SIG-M5 treated with dmso at 0.1 percent for 504 hours (cell line): ENCODE results near the gene NFASC.
A peak's percentile ranks its signal among the peaks of the same experiment; 100 is the strongest.

ENCODE experiments used
- DNase-seq: peaks from one replicate; lab custom pipeline; 2025; ENCODE audit not compliant: unreplicated experiment; lab: John Stamatoyannopoulos, UW

NFASC gene

DNA sequence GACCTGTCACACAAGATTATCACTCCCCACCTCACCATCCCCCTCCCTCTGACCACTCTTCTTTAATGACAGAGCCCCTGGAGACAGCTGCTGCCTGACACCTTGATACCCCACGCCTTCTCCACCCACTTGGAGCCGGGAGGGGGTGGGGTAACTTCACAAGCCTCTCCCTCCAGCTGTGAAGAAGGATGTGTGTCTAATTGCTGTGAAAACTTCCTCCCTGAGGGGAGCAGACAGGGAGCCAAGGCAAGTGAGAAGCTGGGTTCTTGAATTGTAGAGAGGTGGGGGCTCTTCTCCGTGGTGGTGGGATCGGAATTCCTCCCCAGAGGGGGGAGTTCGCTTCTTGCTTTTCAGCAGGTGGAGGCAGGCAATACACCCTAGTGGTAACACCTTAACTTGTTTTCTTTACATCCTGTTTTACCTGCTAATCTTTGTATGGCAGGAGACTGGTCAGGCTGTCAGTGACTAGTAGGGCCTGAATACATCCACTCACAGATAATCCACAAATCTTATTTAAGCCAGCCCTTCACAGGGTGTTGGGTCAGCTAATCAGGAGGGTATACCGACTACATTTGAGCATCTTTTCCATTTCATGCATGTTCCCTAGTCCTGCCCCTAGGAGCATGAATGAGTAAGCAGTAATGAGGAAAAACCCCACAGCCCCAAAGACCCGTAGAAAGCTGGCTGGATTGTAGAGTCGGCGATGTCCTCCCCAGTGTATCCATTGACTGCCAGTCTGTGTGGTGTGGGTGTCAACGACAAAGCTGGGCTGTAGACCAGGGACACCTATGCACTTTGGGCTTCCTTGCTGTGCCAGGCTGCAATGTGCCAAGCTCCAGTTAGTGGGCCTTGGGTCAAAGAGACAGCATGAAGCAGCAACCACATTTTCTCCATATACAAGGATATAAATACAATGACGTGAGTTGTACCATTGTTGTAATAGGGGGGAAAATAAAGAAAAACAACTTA is 57.3 kb downstream of the NFASC start:
- no peak for DNase-seq

- DNase-seq: no peak
These were observed 58.2 kb downstream of the NFASC start for GRCh38 chr1:204928671-204929486.

DNA sequence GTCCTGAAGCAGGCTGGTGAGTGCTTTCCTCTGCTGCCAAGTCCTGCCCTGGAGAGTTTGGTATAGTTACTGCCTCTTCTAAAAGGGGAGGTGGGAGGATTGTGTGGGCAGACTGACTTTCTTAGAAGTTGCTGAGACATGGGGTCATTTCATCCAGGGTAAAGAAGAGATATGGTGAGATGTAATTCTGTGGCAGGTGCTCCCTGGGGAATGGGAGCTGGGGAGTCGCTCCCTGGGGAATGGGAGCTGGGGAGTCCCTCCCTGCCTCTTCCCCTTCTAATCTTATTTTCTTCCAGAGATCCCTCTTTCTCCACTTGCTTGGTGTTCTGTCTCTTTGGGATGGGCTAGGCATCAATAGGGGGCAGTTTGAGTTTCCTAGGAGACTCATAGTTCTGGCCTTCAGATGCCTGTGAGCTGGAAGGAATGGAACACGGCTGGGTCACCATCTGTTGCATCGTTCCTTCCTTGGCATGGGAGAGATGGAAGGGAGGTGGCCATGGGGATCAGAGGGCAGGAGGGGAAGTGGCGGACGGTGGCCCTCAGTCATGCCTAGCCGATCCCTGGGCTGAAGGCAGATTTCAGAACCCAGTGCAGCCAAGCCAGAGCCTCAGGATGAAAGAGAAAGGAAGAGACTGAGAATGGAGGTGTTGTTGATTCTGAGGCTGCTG is 59.0 kb downstream of the NFASC start:
- no peak for DNase-seq

DNA sequence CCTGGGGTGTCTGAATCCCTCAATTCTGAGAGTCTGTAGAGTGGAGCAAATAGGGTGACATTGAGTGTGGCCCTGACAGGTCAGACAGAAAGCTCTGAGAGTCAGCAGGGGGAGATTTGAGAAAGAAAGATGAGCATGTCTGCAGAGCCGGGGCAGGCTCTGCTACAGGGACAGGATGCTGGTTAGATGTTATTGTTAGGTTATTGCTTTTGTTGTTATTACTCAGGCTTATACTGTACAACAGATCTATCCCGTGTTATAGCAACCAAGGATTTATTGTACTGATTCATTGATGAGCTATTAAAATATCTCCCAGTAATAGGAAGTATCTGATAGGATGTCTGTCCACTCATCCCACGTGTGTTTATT is 59.5 kb downstream of the NFASC start:
- DNase-seq: no peak

DNA sequence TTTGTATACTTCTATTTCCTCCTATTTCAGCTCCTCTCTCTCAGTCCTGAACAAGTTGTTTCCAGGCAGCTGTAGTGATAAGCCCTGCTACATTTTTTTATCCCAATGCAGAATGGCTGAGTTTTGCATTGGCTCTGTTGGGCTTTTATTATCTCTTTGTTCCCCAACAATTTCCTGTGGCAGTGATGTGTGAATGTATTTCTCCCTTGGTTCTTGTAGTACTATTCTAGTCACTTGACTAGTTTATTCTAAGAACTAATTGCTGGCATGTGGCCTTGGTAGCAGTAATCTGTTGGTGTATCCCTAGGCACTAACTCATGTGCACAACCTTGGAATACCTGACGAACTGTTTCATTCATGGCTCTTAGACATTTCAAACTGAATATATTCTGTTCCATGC is 60.7 kb downstream of the NFASC start:
- DNase-seq: no peak

- no peak for DNase-seq
These were observed 61.3 kb downstream of the NFASC start for GRCh38 chr1:204931768-204932572.

- no peak for DNase-seq
These were observed 61.9 kb downstream of the NFASC start for GRCh38 chr1:204932573-204932909.

DNA sequence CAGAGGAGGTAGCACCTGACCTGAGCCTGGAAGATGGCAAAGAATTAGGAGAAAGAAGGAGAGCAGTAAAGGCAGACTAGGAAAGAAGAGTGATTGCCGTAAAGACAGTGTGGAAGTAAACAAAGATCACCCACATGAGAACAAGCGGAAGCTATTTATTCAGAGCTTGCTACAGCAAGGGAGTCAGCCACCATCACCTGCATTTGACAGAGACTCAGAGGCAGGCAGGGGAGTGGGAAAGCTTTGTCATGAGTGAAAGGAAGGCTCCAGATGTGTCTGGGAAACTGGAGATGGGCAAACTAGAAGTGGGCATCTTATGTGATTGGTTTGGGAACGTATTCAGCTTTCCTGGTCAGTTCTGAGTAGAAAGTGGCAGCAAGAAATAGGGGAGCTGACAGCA is 64.5 kb downstream of the NFASC start:
- DNase-seq: no peak

DNA sequence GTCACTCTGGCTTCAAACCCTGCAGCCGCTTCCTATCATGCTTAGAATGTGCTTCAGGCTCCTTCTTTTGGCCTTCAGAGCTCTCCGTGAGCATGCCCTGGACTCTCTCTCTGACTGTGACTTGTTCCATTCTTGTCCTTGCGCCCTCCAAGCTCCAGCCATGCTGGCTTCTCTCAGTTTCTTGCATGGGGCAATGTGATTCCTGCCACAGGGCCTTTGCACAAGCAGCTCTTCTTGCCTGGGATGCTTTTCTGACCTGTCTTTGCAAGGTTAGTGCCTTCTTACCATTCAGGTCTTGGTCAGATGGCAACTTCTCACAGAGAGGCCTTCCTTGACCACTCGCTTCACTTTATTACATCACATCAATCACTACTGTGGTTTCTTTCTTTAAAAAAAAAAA is 66.1 kb downstream of the NFASC start:
- DNase-seq: no peak

- DNase-seq: no peak
These were observed 67.2 kb downstream of the NFASC start for GRCh38 chr1:204937901-204938300.

DNA sequence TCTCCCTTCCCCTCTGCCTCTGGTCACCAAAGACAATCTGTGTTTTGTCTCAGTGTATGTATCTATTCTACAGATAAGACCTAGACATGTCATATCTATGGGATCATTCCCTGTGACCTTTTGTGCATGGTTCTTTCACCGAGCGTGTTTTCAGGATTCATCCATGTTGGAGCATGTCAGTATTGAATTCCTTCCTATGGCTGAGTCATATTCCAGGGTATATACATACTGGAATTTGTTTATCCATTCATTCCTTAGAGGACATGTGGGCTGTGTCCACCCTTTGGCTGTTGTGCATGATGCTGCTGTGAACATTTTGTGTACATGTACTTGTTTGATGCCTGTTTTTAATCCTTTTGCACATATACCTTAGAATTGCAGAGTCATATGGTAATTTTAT is 69.9 kb downstream of the NFASC start:
- no peak for DNase-seq

- peak; percentile 73 for DNase-seq
These were observed 71.0 kb downstream of the NFASC start for GRCh38 chr1:204941421-204942338.

DNA sequence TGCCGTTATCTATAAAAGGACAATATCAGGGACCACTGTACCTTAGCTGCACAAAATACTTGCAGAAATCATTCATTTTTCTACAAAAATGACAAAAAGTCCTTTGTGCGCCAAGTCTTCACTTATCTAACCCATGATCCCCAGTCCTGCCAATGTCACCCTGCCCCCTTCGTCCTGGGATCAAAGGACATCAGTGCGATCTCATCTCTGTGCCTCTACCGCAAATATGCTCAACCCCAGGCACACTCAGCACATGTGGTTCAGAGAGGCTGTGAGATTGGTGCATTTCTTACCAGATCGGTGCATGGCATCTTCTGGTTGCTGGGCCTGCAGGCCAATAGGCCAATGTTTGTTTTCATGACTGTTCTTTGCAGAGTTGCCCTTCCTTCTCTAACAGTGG is 72.8 kb downstream of the NFASC start:
- DNase-seq: no peak

GRCh38 chr1:204944662-204945061 is 74.0 kb downstream of the NFASC start:
- DNase-seq: no peak

DNA sequence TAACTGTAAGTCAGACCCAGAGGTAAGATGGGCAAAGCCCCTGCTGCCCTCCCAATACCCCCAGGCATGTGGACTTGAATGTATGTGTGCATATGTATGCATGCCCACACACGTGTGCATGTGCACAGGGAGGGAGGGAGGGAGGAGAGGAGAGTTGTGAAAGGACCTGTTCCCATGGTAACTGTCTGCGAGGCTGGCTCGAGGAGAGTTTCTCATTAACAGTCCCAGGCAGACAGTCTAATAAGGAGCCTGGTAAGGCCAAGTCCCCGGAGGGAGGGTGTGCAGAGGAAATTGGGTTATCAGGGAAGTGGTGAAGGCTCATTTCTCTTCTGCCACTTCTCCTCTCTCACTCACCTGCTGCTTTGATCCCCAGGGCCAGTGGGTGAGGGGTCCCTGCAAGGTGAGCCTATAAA is 74.9 kb downstream of the NFASC start:
- no peak for DNase-seq

DNA sequence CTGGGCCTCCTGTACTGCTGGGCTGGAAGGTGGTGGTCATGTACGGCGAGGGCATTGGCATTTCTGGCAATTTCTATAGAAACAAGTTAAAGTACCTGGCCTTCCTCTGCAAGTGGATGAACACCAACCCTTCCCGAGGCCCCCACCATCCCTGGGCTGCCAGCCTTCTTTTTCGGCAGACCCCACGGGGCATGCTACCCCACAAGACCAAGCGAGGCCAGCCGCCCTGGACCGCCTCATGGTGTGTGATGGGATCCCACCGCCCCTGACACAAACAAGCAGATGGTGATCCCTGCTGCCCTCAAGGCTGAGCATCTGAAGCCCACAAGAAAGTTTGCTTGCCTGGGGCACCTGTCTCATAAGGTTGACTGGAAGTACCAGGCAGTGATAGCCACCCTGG is 76.0 kb downstream of the NFASC start:
- no peak for DNase-seq

DNA sequence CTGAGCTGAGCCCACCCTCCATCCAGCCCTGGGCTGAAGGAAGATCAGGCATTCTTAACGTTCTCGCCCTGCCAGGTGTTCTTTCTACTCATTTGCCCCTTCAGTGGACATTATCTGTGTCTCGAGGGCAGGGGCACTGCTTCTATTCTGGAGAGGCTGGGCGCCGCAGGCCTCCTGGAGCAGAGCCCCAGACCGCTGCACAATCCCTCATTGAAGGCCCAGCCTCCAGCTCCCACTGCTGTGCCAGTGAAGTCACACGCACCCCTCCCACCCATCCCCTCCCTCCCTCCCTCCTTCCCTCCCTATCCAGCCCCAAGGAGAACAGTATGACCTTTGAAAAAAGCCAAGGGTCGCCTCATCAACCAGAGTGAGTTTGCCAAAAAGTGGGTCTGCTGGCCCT is 76.7 kb downstream of the NFASC start:
- DNase-seq: no peak

DNA sequence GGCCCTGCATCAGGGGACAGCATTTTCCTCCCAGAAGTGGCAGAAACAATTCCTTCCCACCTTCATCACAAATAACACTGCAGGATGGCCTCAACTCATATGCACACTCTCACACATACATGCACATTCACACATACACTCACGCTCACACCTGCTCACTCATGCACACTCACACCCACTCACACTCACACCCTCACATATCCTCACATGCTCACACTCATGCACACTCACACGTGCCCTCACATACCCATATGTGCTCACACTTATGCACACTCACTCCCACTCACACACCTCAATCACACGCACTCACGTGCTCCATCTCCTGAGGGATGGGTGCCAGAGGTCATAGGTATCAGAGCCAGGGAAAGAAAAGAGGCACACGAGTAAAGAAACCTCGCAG is 77.1 kb downstream of the NFASC start:
- DNase-seq: no peak

DNA sequence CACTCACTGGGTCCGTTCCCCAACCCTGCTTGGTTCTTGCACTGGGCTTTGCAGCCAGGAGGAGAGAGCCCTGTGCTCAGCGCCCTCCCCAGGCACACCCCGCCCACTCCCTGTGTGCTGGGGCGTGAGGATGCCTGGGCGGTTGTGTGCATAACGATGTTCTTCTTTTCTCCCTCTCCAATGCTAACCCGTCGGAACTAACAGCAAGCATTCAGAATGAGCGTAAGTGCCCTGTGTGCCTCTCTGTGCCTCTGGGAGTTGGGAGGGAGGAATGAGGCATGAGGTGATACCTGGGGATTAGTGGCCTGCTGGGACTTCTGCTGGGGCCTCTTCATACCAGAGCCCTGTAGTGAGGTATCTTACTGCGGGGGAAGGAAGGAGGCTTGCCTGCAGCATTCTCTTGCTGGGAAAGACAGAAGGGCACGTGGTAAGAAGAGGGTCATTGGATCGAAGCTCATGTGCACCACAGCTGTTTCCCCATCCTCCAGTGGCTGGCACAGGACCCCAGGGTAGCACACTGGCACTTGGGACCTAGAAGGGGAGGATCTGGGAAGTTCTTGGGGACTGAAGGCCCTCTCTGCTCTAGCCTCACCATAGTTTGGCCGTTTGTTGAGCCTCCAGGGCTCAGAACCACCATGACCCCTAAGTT is 79.8 kb downstream of the NFASC start:
- no peak for DNase-seq
